NK-92 (cell line): ENCODE data around the gene CCER1.
"Not testable (repeated sequence)": the region's sequence is repeated elsewhere in the genome, so short reads cannot be mapped to it uniquely, and the experiment has no call there.

Experiments used
- DNase-seq: peaks from one replicate; lab custom pipeline; 2025; ENCODE audit not compliant: unreplicated experiment; lab: John Stamatoyannopoulos, UW

The CCER1 gene

GRCh38 chr12:90954921-90955320, at the start of gene CCER1:
Gene CCER1 (minus strand): TSS chr12:90955176. CDS start chr12:90954742, 434 bp downstream.
- no peak for DNase-seq

- DNase-seq = no peak
These were observed 48.8 kb upstream of the CCER1 start for GRCh38 chr12:91003737-91004136.

- DNase-seq = no peak
These were observed 46.3 kb upstream of the CCER1 start for GRCh38 chr12:91001306-91001705.

- DNase-seq = no peak
These were observed 45.0 kb upstream of the CCER1 start for GRCh38 chr12:90999966-91000365.

- no peak for DNase-seq
These were observed 44.6 kb upstream of the CCER1 start for GRCh38 chr12:90999527-90999926.

- no peak for DNase-seq
These were observed 40.0 kb upstream of the CCER1 start for GRCh38 chr12:90995010-90995409.

GRCh38 chr12:90991952-90992465, 37.0 kb upstream of the CCER1 start:
- DNase-seq = no peak

GRCh38 chr12:90990611-90991010, 35.6 kb upstream of the CCER1 start:
- DNase-seq = no peak

- no peak for DNase-seq
These were observed 34.7 kb upstream of the CCER1 start for GRCh38 chr12:90989686-90990111.

GRCh38 chr12:90987520-90987919, 32.5 kb upstream of the CCER1 start:
- no peak for DNase-seq

GRCh38 chr12:90987101-90987500, 32.1 kb upstream of the CCER1 start:
- no peak for DNase-seq

GRCh38 chr12:90985331-90985730, 30.4 kb upstream of the CCER1 start:
- not testable (repeated sequence) for DNase-seq

GRCh38 chr12:90984114-90984513, 29.1 kb upstream of the CCER1 start:
- DNase-seq = no peak

GRCh38 chr12:90982170-90982569, 27.2 kb upstream of the CCER1 start:
- DNase-seq = no peak

GRCh38 chr12:90979951-90980350, 25.0 kb upstream of the CCER1 start:
- no peak for DNase-seq

GRCh38 chr12:90979019-90979418, 24.0 kb upstream of the CCER1 start:
- DNase-seq = no peak

GRCh38 chr12:90978117-90978770, 23.3 kb upstream of the CCER1 start:
- DNase-seq = no peak

GRCh38 chr12:90977224-90977623, 22.2 kb upstream of the CCER1 start:
- no peak for DNase-seq

GRCh38 chr12:90974286-90974685, 19.3 kb upstream of the CCER1 start:
- no peak for DNase-seq

- no peak for DNase-seq
These were observed 17.2 kb upstream of the CCER1 start for GRCh38 chr12:90972226-90972625.

GRCh38 chr12:90970911-90971310, 15.9 kb upstream of the CCER1 start:
- DNase-seq = no peak

- no peak for DNase-seq
These were observed 15.5 kb upstream of the CCER1 start for GRCh38 chr12:90970471-90970870.

GRCh38 chr12:90969851-90970250, 14.9 kb upstream of the CCER1 start:
- DNase-seq = no peak
